Adrenal gland (tissue), 12 donors: ENCODE measurements around the gene STAG2. TPM values are rescaled to one million over a fixed set of nuclear protein-coding genes. Genes with fewer than 3 reads are reported as not detected.

Source experiments
- DNase-seq, 7 donors: peaks; one replicate each; pipeline ENCODE4 v3.0.0-alpha.2; 2019 to 2020
- H3K27ac ChIP-seq, 5 donors: fragments of 200-600 bp; sonication (generic) in 4 of 5; 1 replicate in 3 of 5; 2 replicates in 2 of 5; pipeline versions ENCODE4 v1.5.1 to v1.8.0; 2016 to 2020; ENCODE audit warnings: mild to moderate bottlenecking in 1 of 5
- H3K27me3 ChIP-seq: fragments of 200-600 bp; 2 replicates; pipeline ENCODE4 v1.8.0; 2021
- H3K36me3 ChIP-seq, 2 donors: fragments of 200-600 bp; replicated peaks in 1 of 2; 1 replicate in 1 of 2; 2 replicates in 1 of 2; pipeline versions ENCODE4 v1.5.1 to v1.8.0; 2018 to 2022
- H3K4me1 ChIP-seq, 2 donors: fragments of 200-600 bp; replicated peaks in 1 of 2; 1 replicate in 1 of 2; 2 replicates in 1 of 2; pipeline versions ENCODE4 v1.5.1 to v1.8.0; 2018 to 2021
- H3K4me3 ChIP-seq, 4 donors: fragments of 200-600 bp; sonication (generic) in 3 of 4; one replicate each; pipeline ENCODE4 v1.5.1; 2016 to 2018
- H3K9me3 ChIP-seq, 3 donors: fragments of 200-600 bp; sonication (generic) in 1 of 3; replicated peaks in 1 of 3; 1 replicate in 2 of 3; 2 replicates in 1 of 3; pipeline versions ENCODE4 v1.5.1 to v1.8.0; 2016 to 2021
- POLR2A ChIP-seq, 2 donors: fragments of 450-650 bp; IDR thresholded peaks; one replicate each; pipeline ENCODE4 v1.6.1; 2017; ENCODE audit warnings: antibody characterized with exemption in 2 of 2, mild to moderate bottlenecking in 2 of 2, moderate library complexity in 1 of 2
- WGBS, 4 donors: extraction: QIAGEN DNeasy Blood & Tissue Kit in 2 of 4; methylation state at CpG; one replicate each; pipeline versions ENCODE4 v1.1.5 to v1.1.7; 2013 to 2017; 5-methylcytosine and 5-hydroxymethylcytosine counted together
- intact Hi-C, 2 donors: fragments of 100-400 bp; cut with DNase I; formaldehyde crosslinking; loops; one replicate each; pipeline versions ENCODE4 v1.14.1 to v1.15.0; 2022 to 2023
- polyA plus RNA-seq, 3 donors: library from polyadenylated mRNA; stranded (reverse); fragments of 200-250 nt in 2 of 3; fragments of 350-450 nt in 1 of 3; fragmentation: Illumina TruSeq in 1 of 3; extraction: RNeasy Lipid Tissue Mini Kit (QIAGEN cat#74804) in 1 of 3; gene quantifications; one replicate each; pipeline ENCODE4 v1.2.3, GENCODE V29; 2013 to 2014
- total RNA-seq, 9 donors: library from RNA; depleted of rRNA in 4 of 9; stranded (reverse); fragments of >200 nt in 4 of 9; fragments of 120-200 nt in 1 of 9; fragmentation: NEBNext Ultra II Directional in 1 of 9; extraction: Animal tissue kit (Norgen Biotek cat#: 25700) in 1 of 9; gene quantifications; one replicate each; pipeline versions ENCODE4 v1.1.0 to v1.2.4, GENCODE V29; 2013 to 2023
- TF ChIP-seq, protein P1 (sequence below), 6 experiments: fragments of 450-650 bp in 4 of 6; fragments of 200-600 bp in 2 of 6; sonication (generic) in 1 of 6; IDR thresholded peaks; 1 replicate in 5 of 6; 2 replicates in 1 of 6; pipeline versions ENCODE4 v1.5.1 to v1.8.0; 2016 to 2021; ENCODE audit warnings: antibody characterized with exemption in 6 of 6, mild to moderate bottlenecking in 2 of 6, moderate library complexity in 1 of 6
- donor health status: healthy with polysubstance abuse.
- donor health status: Bipolar disorder and iron deficiency.
- donor health status: DM: yes; HTN: yes; CAD: no.
- donor health status: DM: no; HTN: no; CAD: no.
- donor health status: DM: no; HTN: no; CAD: no.
- donor health status: DM: yes; HTN: yes; CAD: no.

The STAG2 gene
- total and polyA plus RNA-seq, 12 donors, result 12.6 to 71.5 (median 54.9) TPM

DNA sequence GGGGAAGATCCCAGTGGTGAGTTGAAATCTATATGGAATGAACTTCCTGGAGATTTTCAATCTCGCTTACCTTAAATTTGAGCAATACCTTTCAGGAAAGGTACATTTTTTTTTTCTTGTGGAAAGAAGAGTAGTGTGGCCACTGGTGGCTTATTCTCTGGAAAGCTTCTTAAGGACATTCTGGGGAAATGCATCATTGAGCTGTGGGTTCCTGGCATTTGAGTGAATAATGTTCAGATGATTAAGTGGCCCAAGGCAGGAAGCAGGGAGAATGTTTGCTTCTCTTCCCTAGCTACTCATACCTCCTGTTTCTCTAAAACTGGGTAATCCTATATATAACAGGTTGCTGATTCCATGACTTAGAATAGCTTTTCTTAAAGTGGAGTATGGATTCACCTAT lies 31.8 kb downstream of the STAG2 start:
- WGBS, 4 donors, result 86 to 97% (median 92%) methylated on average over 1 of the region's 1 CpG
- Histone ChIP-seq H3K9me3 (no peaks in the 10 kb centered on the region), H3K27ac (no peak overlapping the region), H3K27me3 (peaks cover 3% of the 10 kb centered on the region), H3K4me3 (no peak overlapping the region), H3K36me3 (no peaks in the 10 kb centered on the region), H3K4me1 (peaks cover 0 to 7% of the 10 kb centered on the region in 2 donors)
- intact Hi-C loops, result no loop called here
- TF ChIP-seq POLR2A (IDR thresholded peaks at IDR 0.05), result no peak
- TF ChIP-seq, protein P1, sequence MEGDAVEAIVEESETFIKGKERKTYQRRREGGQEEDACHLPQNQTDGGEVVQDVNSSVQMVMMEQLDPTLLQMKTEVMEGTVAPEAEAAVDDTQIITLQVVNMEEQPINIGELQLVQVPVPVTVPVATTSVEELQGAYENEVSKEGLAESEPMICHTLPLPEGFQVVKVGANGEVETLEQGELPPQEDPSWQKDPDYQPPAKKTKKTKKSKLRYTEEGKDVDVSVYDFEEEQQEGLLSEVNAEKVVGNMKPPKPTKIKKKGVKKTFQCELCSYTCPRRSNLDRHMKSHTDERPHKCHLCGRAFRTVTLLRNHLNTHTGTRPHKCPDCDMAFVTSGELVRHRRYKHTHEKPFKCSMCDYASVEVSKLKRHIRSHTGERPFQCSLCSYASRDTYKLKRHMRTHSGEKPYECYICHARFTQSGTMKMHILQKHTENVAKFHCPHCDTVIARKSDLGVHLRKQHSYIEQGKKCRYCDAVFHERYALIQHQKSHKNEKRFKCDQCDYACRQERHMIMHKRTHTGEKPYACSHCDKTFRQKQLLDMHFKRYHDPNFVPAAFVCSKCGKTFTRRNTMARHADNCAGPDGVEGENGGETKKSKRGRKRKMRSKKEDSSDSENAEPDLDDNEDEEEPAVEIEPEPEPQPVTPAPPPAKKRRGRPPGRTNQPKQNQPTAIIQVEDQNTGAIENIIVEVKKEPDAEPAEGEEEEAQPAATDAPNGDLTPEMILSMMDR (IDR thresholded peaks at IDR 0.05), result no peak
- DNase-seq, result no peak

DNA sequence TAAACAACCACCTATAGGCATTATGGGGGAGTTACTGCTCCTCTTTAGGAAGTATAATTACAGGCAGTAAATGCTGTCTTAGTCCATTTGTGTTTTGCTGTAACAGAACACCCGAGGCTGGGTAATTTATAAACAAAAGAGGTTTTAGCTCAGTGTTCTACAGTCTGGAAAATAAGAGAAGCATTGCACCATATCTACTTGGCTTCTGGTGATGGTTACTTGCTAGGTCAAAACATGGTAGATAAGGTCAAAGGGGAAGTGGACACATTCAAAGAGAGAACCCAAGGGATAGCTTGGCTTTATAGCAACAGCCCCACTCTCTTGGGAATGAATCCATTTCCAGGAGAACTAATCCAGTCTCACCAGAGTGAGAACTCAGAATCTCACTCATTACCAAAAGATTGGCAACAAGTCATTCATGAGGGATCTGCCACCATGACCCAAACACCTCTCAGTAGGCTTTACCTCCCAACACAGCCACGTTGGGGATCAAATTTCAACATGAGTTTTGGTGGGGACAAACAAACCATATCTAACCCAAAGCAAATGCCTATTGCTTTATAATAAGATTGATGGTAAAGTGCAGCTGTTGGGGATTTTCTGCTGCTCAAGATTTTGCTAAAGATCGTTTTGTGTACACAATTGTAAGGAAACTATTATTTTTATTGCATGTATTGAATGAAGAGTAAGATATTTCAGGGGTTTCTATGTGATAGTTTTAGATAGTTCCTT lies 32.6 kb downstream of the STAG2 start:
- DNase-seq, result no peak
- Histone ChIP-seq H3K27ac (no peak overlapping the region), H3K36me3 (no peaks in the 10 kb centered on the region), H3K4me3 (no peak overlapping the region), H3K4me1 (peaks cover 0 to 7% of the 10 kb centered on the region in 2 donors), H3K9me3 (no peaks in the 10 kb centered on the region), H3K27me3 (peaks cover 3% of the 10 kb centered on the region)
- no peak for TF ChIP-seq POLR2A (IDR thresholded peaks at IDR 0.05)
- TF ChIP-seq, protein P1 (IDR thresholded peaks at IDR 0.05), result no peak
- WGBS, 4 donors, result 27 to 36% (median 33%) methylated on average over 2 to 3 of the region's 3 CpGs
- intact Hi-C loops, result no loop called here

DNA sequence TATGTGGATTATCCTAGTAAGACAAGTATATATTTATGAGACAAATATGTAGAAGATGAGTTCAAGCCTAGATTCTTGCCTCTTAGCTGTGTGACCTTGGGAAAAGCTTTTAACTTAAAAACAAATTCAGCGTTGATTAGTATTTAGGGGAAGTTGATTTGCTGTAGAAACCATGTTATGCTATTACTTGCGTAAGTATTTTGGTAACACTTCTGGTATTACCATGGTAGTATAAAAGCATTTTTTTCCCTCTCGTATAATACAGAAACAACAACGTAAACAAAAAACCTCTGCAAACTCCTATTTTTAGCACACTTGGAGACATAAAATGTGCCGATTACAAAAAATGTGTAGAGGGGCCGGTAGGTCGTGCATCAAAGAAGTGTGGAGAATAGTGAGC lies 33.2 kb downstream of the STAG2 start:
- H3K36me3 ChIP-seq, result no peaks in the 10 kb centered on the region
- 48 to 67% (median 60%) methylated on average over 7 of the region's 7 CpGs for WGBS, 4 donors
- TF ChIP-seq POLR2A (IDR thresholded peaks at IDR 0.05), result no peak
- TF ChIP-seq, protein P1 (IDR thresholded peaks at IDR 0.05), result no peak
- no peak for DNase-seq
- intact Hi-C loops, result no loop called here
- peaks cover 3% of the 10 kb centered on the region for H3K27me3 ChIP-seq
- H3K27ac ChIP-seq, result no peak overlapping the region
- no peak overlapping the region for H3K4me3 ChIP-seq
- peaks cover 0 to 7% of the 10 kb centered on the region in 2 donors for H3K4me1 ChIP-seq
- H3K9me3 ChIP-seq, result no peaks in the 10 kb centered on the region

DNA sequence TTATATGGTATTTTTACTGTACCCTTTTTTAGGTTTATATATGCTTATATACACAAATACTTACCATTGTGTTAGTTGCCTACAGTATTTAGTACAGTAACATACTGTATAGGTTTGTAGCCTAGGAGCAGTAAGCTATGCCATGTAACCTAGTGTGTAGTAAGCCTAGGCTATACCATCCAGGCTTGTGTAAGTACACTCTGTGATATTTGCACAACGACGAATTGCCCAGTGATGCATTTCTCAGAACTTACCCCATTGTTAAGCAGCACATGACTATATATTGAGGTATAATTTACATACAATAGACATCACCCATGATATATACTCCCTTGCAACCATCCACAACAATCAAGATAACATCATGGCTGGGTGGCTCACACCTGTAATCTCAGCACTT lies 40.1 kb downstream of the STAG2 start:
- Histone ChIP-seq H3K36me3 (no peaks in the 10 kb centered on the region), H3K9me3 (no peaks in the 10 kb centered on the region), H3K27ac (no peak overlapping the region), H3K4me1 (no peaks in the 10 kb centered on the region), H3K4me3 (no peak overlapping the region), H3K27me3 (no peaks in the 10 kb centered on the region)
- no peak for DNase-seq
- WGBS, 4 donors, result 67 to 96% (median 91%) methylated on average over 2 of the region's 2 CpGs
- TF ChIP-seq, protein P1 (IDR thresholded peaks at IDR 0.05), result no peak
- TF ChIP-seq POLR2A (IDR thresholded peaks at IDR 0.05), result no peak
- intact Hi-C loops, result no loop called here
